Suppressor macrophage treated with lipopolysaccharide for 4 hours (primary cell): ENCODE data around the gene PLEK2.
"Not testable (repeated sequence)": the region's sequence is repeated elsewhere in the genome, so short reads cannot be mapped to it uniquely, and the experiment has no call there.

ENCODE experiments used
- DNase-seq: peaks from one replicate; pipeline ENCODE4 v3.0.0-alpha.2; 2020

PLEK2 gene

GRCh38 chr14:67411820-67412421 lies at the start of gene PLEK2:
Gene PLEK2, minus strand, starts transcription at chr14:67412165. Its CDS starts 106 bp downstream, at chr14:67412059.
- peak; percentile 46 for DNase-seq

- DNase-seq = peak; percentile 14
Measured at GRCh38 chr14:67461341-67461985, 49.5 kb upstream of the PLEK2 start.

- no peak for DNase-seq
Measured at GRCh38 chr14:67459336-67459735, 47.4 kb upstream of the PLEK2 start.

- DNase-seq = no peak
Measured at GRCh38 chr14:67457782-67458181, 45.8 kb upstream of the PLEK2 start.

GRCh38 chr14:67456732-67457131 lies 44.8 kb upstream of the PLEK2 start:
- DNase-seq = no peak

GRCh38 chr14:67453575-67454300 lies 41.8 kb upstream of the PLEK2 start:
- DNase-seq = no peak

GRCh38 chr14:67451667-67452066 lies 39.7 kb upstream of the PLEK2 start:
- not testable (repeated sequence) for DNase-seq

- DNase-seq = no peak
Measured at GRCh38 chr14:67449096-67449495, 37.1 kb upstream of the PLEK2 start.

- DNase-seq = no peak
Measured at GRCh38 chr14:67447033-67447381, 35.0 kb upstream of the PLEK2 start.

- no peak for DNase-seq
Measured at GRCh38 chr14:67446371-67447032, 34.5 kb upstream of the PLEK2 start.

- no peak for DNase-seq
Measured at GRCh38 chr14:67444395-67444794, 32.4 kb upstream of the PLEK2 start.

GRCh38 chr14:67442139-67442906 lies 30.4 kb upstream of the PLEK2 start:
- DNase-seq = no peak

GRCh38 chr14:67441672-67442071 lies 29.7 kb upstream of the PLEK2 start:
- no peak for DNase-seq

GRCh38 chr14:67441256-67441655 lies 29.3 kb upstream of the PLEK2 start:
- peak; percentile 24 for DNase-seq

- no peak for DNase-seq
Measured at GRCh38 chr14:67440513-67440912, 28.5 kb upstream of the PLEK2 start.

- DNase-seq = no peak
Measured at GRCh38 chr14:67438969-67439368, 27.0 kb upstream of the PLEK2 start.

- no peak for DNase-seq
Measured at GRCh38 chr14:67436006-67436866, 24.3 kb upstream of the PLEK2 start.

- DNase-seq = no peak
Measured at GRCh38 chr14:67435603-67436002, 23.6 kb upstream of the PLEK2 start.

GRCh38 chr14:67432050-67432564 lies 20.1 kb upstream of the PLEK2 start:
- no peak for DNase-seq

GRCh38 chr14:67429510-67430205 lies 17.7 kb upstream of the PLEK2 start:
- DNase-seq = no peak

GRCh38 chr14:67428501-67429031 lies 16.6 kb upstream of the PLEK2 start:
- DNase-seq = no peak
